SU-DHL-6 (cell line): ENCODE results near the gene KSR2.

Experiments
- H2AFZ ChIP-seq: fragments of 200-600 bp; sonication (generic); 2 replicates; pipeline ENCODE4 v1.6.1; 2014; ENCODE audit warnings: low read depth, mild to moderate bottlenecking, moderate library complexity, mixed read lengths, antibody characterized with exemption, low read length; ENCODE audit not compliant: severe bottlenecking
- H3F3A ChIP-seq: fragments of 200-600 bp; shearing (Covaris generic); 2 replicates; pipeline ENCODE4 v1.6.0; 2016; ENCODE audit warnings: antibody characterized with exemption, mild to moderate bottlenecking; ENCODE audit not compliant: insufficient read depth
- H3K27ac ChIP-seq: fragments of 200-600 bp; sonication (generic); 2 replicates; pipeline ENCODE4 v1.5.1; 2016; ENCODE audit warnings: low read depth, mild to moderate bottlenecking, low read length, moderate library complexity, mixed read lengths
- H3K27me3 ChIP-seq: fragments of 200-600 bp; sonication (generic), shearing (Covaris generic); 2 replicates; pipeline ENCODE4 v1.6.0; 2014; ENCODE audit warnings: mild to moderate bottlenecking, low read length
- H3K36me3 ChIP-seq: fragments of 200-600 bp; sonication (generic); 2 replicates; pipeline ENCODE4 v1.6.1; 2014; ENCODE audit warnings: mild to moderate bottlenecking, low read length, mixed read lengths
- H3K4me2 ChIP-seq: fragments of 300-600, 200-600 bp; shearing (Covaris generic), sonication (generic); 2 replicates; pipeline ENCODE4 v1.6.0; 2014; ENCODE audit warnings: low read length, low read depth, mild to moderate bottlenecking; ENCODE audit not compliant: poor library complexity, severe bottlenecking
- H3K4me3 ChIP-seq: fragments of 200-600 bp; sonication (generic); 2 replicates; pipeline ENCODE4 v1.5.1; 2014; ENCODE audit warnings: antibody characterized with exemption, low read length, mild to moderate bottlenecking, mixed read lengths; ENCODE audit not compliant: insufficient read depth, poor library complexity, severe bottlenecking
- H3K79me2 ChIP-seq: fragments of 200-600 bp; sonication (generic); 2 replicates; pipeline ENCODE4 v1.6.1; 2014; ENCODE audit warnings: mild to moderate bottlenecking, low read length, moderate library complexity; ENCODE audit not compliant: insufficient read depth
- H3K9ac ChIP-seq: fragments of 200-600 bp; sonication (generic); 2 replicates; pipeline ENCODE4 v1.7.0; 2014; ENCODE audit warnings: mild to moderate bottlenecking, low read length
- H3K9me2 ChIP-seq: fragments of 200-600 bp; sonication (generic); replicated peaks from 2 replicates; pipeline ENCODE4 v1.6.1; 2014; ENCODE audit warnings: low read length; ENCODE audit not compliant: insufficient read depth
- H3K9me3 ChIP-seq: fragments of 200-600 bp; sonication (generic); 2 replicates; pipeline ENCODE4 v1.6.1; 2014; ENCODE audit warnings: low read length, mixed read lengths; ENCODE audit not compliant: insufficient read depth
- H4K20me1 ChIP-seq: fragments of 200-600 bp; sonication (generic); 2 replicates; pipeline ENCODE4 v1.6.1; 2014; ENCODE audit warnings: low read depth, mild to moderate bottlenecking, antibody characterized with exemption, low read length, moderate library complexity, mixed read lengths
- EZH2phosphoT487 ChIP-seq: fragments of 200-600 bp; sonication (generic), shearing (Covaris generic); conservative IDR thresholded peaks from 2 replicates; pipeline ENCODE4 v1.6.1; 2018; ENCODE audit warnings: mild to moderate bottlenecking, antibody characterized with exemption, low read length, moderate library complexity, mixed read lengths
- TF ChIP-seq, protein P1 (sequence below): fragments of 200-600 bp; sonication (generic); IDR thresholded peaks from one replicate; pipeline ENCODE4 v1.5.1; 2017; ENCODE audit warnings: antibody characterized with exemption, mild to moderate bottlenecking, low read length, moderate library complexity; ENCODE audit not compliant: insufficient read depth, poor library complexity, severe bottlenecking

Gene KSR2

DNA sequence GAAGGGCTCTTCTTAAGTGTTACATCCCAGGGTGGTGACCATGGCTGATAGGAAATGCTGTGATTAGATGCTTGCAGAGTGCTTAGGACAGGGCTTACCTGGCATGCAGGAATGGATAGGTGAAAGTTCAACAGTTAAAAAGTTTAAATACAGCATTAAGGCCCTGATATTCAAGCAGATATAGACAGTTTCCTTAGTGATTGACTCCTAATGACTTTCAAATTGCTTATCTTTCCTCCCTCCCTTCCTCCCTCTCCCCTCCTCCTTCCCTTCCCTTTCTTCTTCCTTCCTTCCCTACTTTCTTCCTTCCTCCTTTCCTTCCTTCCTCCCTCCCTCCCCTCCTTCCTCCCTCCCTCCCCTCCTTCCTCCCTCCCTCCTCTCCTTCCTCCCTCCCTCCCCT, 362.8 kb downstream of the KSR2 start:
- Histone ChIP-seq H3K36me3 (no peaks in the 10 kb centered on the region), H3K27ac (no peak overlapping the region), H2AFZ (no peak overlapping the region), H4K20me1 (no peaks in the 10 kb centered on the region), H3F3A (no peaks in the 10 kb centered on the region), H3K9me2 (0 out of 2 replicates have a peak, but pooled peaks cover 2% of the 10 kb centered on the region), H3K4me2 (no peak overlapping the region), H3K79me2 (no peaks in the 10 kb centered on the region), H3K9ac (no peak overlapping the region), H3K27me3 (no peaks in the 10 kb centered on the region), H3K9me3 (no peaks in the 10 kb centered on the region), H3K4me3 (no peak overlapping the region)
- no peak for TF ChIP-seq EZH2phosphoT487
- TF ChIP-seq, protein P1, sequence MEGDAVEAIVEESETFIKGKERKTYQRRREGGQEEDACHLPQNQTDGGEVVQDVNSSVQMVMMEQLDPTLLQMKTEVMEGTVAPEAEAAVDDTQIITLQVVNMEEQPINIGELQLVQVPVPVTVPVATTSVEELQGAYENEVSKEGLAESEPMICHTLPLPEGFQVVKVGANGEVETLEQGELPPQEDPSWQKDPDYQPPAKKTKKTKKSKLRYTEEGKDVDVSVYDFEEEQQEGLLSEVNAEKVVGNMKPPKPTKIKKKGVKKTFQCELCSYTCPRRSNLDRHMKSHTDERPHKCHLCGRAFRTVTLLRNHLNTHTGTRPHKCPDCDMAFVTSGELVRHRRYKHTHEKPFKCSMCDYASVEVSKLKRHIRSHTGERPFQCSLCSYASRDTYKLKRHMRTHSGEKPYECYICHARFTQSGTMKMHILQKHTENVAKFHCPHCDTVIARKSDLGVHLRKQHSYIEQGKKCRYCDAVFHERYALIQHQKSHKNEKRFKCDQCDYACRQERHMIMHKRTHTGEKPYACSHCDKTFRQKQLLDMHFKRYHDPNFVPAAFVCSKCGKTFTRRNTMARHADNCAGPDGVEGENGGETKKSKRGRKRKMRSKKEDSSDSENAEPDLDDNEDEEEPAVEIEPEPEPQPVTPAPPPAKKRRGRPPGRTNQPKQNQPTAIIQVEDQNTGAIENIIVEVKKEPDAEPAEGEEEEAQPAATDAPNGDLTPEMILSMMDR: no peak

DNA sequence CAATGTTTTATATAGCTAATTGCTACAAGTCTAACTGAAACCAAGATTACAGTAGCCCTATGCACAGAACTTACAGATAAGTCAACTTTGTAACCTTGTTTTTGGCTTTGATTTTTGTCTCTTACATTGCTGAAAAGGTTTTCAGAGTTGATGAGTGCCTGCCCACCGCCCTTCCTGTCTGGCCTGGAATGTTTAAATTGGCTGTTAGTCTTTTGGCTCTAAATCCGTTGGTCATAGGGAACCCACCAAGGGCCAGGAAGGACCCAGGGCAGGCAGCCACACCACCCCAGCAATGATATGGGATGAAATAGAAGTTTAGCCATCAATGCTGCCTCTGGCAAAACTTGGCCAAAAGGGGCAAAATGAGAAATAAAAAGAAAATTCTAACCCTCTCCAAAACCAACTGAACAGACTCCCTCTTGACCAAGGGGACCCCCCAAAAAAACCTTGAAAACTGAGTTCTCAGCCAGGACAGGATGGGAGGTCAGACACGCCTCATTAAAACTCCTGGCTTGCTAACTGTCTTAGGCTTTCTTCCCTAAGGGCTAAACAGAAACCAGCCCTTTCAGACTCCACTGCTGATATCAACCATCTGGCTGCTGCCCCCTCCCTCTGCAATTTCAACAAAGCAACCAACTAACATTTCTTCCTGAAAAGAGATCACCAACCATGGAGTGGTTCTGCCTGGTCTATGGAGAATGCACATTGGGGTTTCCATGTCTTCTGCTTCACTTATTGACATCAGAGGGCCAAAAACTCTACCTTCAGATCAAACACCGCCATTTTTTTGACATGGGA, 365.3 kb downstream of the KSR2 start:
- Histone ChIP-seq H3K27ac (no peak overlapping the region), H3K4me2 (no peak overlapping the region), H3K27me3 (no peaks in the 10 kb centered on the region), H3K4me3 (no peak overlapping the region), H3F3A (no peaks in the 10 kb centered on the region), H3K36me3 (no peaks in the 10 kb centered on the region), H3K79me2 (no peaks in the 10 kb centered on the region), H3K9me2 (no peaks in the 10 kb centered on the region), H3K9ac (no peak overlapping the region), H2AFZ (no peak overlapping the region), H3K9me3 (no peaks in the 10 kb centered on the region), H4K20me1 (no peaks in the 10 kb centered on the region)
- TF ChIP-seq, protein P1: no peak
- no peak for TF ChIP-seq EZH2phosphoT487

DNA sequence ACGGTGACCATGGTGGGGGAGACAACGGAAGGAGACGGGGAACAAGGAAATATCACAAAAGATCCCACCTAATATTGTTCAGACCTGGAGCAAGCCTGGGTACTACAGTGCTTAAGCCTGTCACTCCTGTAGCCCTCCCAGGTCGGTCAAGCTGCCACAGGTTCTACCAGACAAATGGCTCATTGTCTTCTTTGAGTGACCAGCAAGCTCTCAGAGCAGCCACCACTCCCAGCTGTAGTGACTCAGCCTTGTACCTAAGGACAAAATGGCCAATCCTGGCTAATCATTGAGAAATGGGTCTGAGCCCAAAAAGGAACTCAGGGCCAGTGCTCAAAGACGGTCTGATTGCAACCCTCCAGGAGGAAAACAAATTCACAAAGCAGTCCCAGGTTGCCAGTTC, 368.9 kb downstream of the KSR2 start:
- Histone ChIP-seq H3K36me3 (no peaks in the 10 kb centered on the region), H3K79me2 (no peaks in the 10 kb centered on the region), H3K9ac (no peak overlapping the region), H3K9me2 (no peaks in the 10 kb centered on the region), H3K4me3 (no peak overlapping the region), H3K9me3 (no peaks in the 10 kb centered on the region), H3K27me3 (no peaks in the 10 kb centered on the region), H4K20me1 (no peaks in the 10 kb centered on the region), H3F3A (no peaks in the 10 kb centered on the region), H3K4me2 (no peak overlapping the region), H2AFZ (no peak overlapping the region), H3K27ac (no peak overlapping the region)
- no peak for TF ChIP-seq EZH2phosphoT487
- TF ChIP-seq, protein P1: no peak
